Suprapubic skin (tissue), 4 donors: ENCODE data around the gene RHEB.

ENCODE experiments used
- EP300 ChIP-seq: sonication (generic); formaldehyde crosslinking; IDR thresholded peaks from one replicate; pipeline ENCODE4 v1.6.1; 2017; ENCODE audit warnings: antibody characterized with exemption
- POLR2A ChIP-seq, 2 donors: fragments of 450-650 bp; IDR thresholded peaks; one replicate each; pipeline ENCODE4 v1.6.1; 2017; ENCODE audit warnings: antibody characterized with exemption in 2 of 2, mild to moderate bottlenecking in 2 of 2, moderate library complexity in 2 of 2
- POLR2AphosphoS5 ChIP-seq, 3 donors: sonication (generic); formaldehyde crosslinking; IDR thresholded peaks; one replicate each; pipeline ENCODE4 v1.6.1; 2017; ENCODE audit warnings: antibody characterized with exemption in 3 of 3
- TF ChIP-seq, protein P1 (sequence below), 2 donors: fragments of 200-600 bp in 1 of 2; fragments of 450-650 bp in 1 of 2; sonication (generic) in 1 of 2; IDR thresholded peaks; one replicate each; pipeline ENCODE4 v1.5.1; 2016 to 2019; ENCODE audit warnings: antibody characterized with exemption in 2 of 2, mild to moderate bottlenecking in 1 of 2, moderate library complexity in 1 of 2

DNA sequence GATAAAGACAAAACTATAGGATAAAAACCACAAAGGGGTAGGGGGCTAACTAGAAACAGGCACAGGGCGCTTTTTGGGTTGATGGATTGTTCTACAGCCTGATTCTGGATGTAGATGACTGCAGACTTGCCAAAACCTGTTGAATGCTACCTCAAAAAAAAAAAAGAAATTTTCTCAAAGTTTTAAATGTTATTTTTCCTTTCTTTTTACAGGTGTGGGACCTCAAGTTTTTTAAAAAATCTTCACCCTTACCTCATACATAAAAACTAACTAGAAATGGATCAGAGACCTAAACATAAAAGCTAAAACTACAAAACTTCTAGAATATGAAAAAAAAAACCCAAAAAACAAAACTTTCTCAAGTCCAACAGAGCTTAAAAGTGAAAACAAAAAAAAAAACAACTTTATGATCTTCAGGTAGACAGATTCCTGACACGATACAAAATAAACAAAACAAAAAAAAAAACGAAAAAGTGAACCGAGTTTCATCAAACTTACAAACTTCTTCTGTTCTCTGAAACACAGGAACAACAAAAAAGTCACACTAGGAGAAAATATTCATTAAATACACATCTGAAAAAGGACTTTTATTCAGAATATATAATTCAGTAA, 14.9 kb downstream of the RHEB start:
- TF ChIP-seq, protein P1, sequence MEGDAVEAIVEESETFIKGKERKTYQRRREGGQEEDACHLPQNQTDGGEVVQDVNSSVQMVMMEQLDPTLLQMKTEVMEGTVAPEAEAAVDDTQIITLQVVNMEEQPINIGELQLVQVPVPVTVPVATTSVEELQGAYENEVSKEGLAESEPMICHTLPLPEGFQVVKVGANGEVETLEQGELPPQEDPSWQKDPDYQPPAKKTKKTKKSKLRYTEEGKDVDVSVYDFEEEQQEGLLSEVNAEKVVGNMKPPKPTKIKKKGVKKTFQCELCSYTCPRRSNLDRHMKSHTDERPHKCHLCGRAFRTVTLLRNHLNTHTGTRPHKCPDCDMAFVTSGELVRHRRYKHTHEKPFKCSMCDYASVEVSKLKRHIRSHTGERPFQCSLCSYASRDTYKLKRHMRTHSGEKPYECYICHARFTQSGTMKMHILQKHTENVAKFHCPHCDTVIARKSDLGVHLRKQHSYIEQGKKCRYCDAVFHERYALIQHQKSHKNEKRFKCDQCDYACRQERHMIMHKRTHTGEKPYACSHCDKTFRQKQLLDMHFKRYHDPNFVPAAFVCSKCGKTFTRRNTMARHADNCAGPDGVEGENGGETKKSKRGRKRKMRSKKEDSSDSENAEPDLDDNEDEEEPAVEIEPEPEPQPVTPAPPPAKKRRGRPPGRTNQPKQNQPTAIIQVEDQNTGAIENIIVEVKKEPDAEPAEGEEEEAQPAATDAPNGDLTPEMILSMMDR (IDR thresholded peaks at IDR 0.05): no peak
- TF ChIP-seq POLR2AphosphoS5 (IDR thresholded peaks at IDR 0.05) (no peak), POLR2A (IDR thresholded peaks at IDR 0.05) (no peak), EP300 (no peak)
